Left lung (tissue), 10 donors: ENCODE measurements around the gene TMBIM6. TPM values are rescaled to one million over a fixed set of nuclear protein-coding genes. Genes with fewer than 3 reads are reported as not detected.

Source experiments
- ATAC-seq: fragments of 200-7000 bp; cut with Tn5 transposase; one replicate; pipeline ENCODE4 v1.9.1; 2020; ENCODE audit warnings: moderate library complexity
- DNase-seq, 4 donors: peaks; one replicate each; pipeline ENCODE4 v3.0.0-alpha.2; 2013 to 2020
- H3K27ac ChIP-seq, 2 donors: fragments of 200-600 bp; sonication (generic) in 1 of 2; one replicate each; pipeline versions ENCODE4 v1.5.0 to v1.8.0; 2020 to 2021
- H3K27me3 ChIP-seq, 2 donors: fragments of 200-600 bp; sonication (generic) in 1 of 2; one replicate each; pipeline versions ENCODE4 v1.5.0 to v1.8.0; 2020 to 2021
- H3K36me3 ChIP-seq, 2 donors: fragments of 200-600 bp; sonication (generic) in 1 of 2; one replicate each; pipeline versions ENCODE4 v1.5.0 to v1.8.0; 2020 to 2021
- H3K4me1 ChIP-seq, 2 donors: fragments of 200-600 bp; one replicate each; pipeline ENCODE4 v1.8.0; 2021
- H3K4me3 ChIP-seq, 2 donors: fragments of 200-600 bp; sonication (generic) in 1 of 2; one replicate each; pipeline versions ENCODE4 v1.5.0 to v1.8.0; 2020 to 2021; ENCODE audit warnings: mild to moderate bottlenecking in 1 of 2
- H3K9me3 ChIP-seq, 2 donors: fragments of 200-600 bp; sonication (generic) in 1 of 2; one replicate each; pipeline versions ENCODE4 v1.5.0 to v1.8.0; 2020 to 2021
- intact Hi-C, 2 donors: fragments of 100-400 bp; cut with DNase I; formaldehyde crosslinking; loops; one replicate each; pipeline versions ENCODE4 v1.11.2 to v1.14.2; 2022
- polyA plus RNA-seq, 6 donors: library from polyadenylated mRNA; unstranded; fragments of 120-200 nt; gene quantifications; one replicate each; pipeline ENCODE4 v1.2.1, GENCODE V29; 2013; ENCODE audit not compliant: insufficient read length in 6 of 6
- total RNA-seq, 2 donors: library from RNA; stranded (reverse); fragmentation: NEBNext Ultra II Directional; extraction: Animal tissue kit (Norgen Biotek cat#: 25700); gene quantifications; one replicate each; pipeline ENCODE4 v1.2.1, GENCODE V29; 2021
- TF ChIP-seq, protein P1 (sequence below), 2 donors: fragments of 200-600 bp; sonication (generic) in 1 of 2; IDR thresholded peaks; one replicate each; pipeline versions ENCODE4 v1.5.0 to v1.8.0; 2021; ENCODE audit warnings: antibody characterized with exemption in 2 of 2
- donor health status: DM: no; HTN: yes; CAD: no.
- donor health status: DM: no; HTN: no; CAD: no.

Gene TMBIM6
- total and polyA plus RNA-seq, 8 donors, result 422 to 876 (median 493) TPM

DNA sequence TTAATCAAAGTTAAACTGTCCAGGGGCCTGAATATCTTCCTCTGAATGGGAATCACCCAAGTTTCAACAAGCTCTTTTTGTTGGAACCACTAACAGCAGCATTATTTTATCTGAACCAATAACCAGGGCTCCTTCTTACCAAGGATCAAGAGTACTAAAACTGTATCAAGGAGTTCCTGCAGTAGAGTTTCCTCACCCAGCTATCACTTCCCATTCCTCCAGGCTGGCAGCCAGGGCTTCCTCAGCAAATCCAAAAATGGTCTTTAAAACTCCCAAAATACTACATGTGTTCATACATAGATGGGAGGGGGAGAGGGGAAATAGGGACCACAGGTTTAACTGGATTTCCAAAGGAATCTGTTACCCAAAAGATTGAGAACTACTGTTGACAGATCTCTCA, 44.6 kb upstream of the TMBIM6 start:
- H3K4me1 ChIP-seq, result peaks cover 19 to 38% of the 10 kb centered on the region in 2 donors
- no peak overlapping the region for H3K27ac ChIP-seq
- ATAC-seq (no peak), DNase-seq (no peak)
- H3K36me3 ChIP-seq, result no peaks in the 10 kb centered on the region
- H3K4me3 ChIP-seq, result no peak overlapping the region
- TF ChIP-seq, protein P1, sequence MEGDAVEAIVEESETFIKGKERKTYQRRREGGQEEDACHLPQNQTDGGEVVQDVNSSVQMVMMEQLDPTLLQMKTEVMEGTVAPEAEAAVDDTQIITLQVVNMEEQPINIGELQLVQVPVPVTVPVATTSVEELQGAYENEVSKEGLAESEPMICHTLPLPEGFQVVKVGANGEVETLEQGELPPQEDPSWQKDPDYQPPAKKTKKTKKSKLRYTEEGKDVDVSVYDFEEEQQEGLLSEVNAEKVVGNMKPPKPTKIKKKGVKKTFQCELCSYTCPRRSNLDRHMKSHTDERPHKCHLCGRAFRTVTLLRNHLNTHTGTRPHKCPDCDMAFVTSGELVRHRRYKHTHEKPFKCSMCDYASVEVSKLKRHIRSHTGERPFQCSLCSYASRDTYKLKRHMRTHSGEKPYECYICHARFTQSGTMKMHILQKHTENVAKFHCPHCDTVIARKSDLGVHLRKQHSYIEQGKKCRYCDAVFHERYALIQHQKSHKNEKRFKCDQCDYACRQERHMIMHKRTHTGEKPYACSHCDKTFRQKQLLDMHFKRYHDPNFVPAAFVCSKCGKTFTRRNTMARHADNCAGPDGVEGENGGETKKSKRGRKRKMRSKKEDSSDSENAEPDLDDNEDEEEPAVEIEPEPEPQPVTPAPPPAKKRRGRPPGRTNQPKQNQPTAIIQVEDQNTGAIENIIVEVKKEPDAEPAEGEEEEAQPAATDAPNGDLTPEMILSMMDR (IDR thresholded peaks at IDR 0.05), result no peak
- intact Hi-C loops, result no loop called here
- H3K27me3 ChIP-seq, result no peaks in the 10 kb centered on the region
- no peaks in the 10 kb centered on the region for H3K9me3 ChIP-seq

DNA sequence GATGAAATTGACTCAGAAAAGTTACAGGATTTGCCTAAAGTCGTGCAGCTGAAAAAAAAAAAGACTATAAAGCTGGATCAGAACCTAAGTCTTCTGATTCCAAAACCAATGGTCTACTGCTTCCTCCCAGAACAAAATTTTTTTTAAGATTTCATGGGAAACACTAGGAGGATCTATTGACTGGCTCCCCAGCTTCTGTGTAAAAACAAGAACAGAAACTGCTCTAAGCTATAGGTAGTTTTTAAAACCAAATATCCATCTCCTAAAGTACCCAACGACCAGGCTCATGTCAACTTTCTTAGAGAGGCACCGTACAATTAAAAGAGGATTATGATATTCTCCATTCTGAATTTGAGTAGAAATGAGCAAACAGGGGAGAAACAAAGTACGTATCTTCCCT, 43.5 kb upstream of the TMBIM6 start:
- no peak for ATAC-seq
- H3K27ac ChIP-seq, result no peak overlapping the region
- H3K27me3 ChIP-seq, result no peaks in the 10 kb centered on the region
- peaks cover 19 to 42% of the 10 kb centered on the region in 2 donors for H3K4me1 ChIP-seq
- H3K4me3 ChIP-seq, result no peak overlapping the region
- no peaks in the 10 kb centered on the region for H3K9me3 ChIP-seq
- TF ChIP-seq, protein P1 (IDR thresholded peaks at IDR 0.05), result no peak
- intact Hi-C loops, result no loop called here
- H3K36me3 ChIP-seq, result no peaks in the 10 kb centered on the region
- no peak for DNase-seq

DNA sequence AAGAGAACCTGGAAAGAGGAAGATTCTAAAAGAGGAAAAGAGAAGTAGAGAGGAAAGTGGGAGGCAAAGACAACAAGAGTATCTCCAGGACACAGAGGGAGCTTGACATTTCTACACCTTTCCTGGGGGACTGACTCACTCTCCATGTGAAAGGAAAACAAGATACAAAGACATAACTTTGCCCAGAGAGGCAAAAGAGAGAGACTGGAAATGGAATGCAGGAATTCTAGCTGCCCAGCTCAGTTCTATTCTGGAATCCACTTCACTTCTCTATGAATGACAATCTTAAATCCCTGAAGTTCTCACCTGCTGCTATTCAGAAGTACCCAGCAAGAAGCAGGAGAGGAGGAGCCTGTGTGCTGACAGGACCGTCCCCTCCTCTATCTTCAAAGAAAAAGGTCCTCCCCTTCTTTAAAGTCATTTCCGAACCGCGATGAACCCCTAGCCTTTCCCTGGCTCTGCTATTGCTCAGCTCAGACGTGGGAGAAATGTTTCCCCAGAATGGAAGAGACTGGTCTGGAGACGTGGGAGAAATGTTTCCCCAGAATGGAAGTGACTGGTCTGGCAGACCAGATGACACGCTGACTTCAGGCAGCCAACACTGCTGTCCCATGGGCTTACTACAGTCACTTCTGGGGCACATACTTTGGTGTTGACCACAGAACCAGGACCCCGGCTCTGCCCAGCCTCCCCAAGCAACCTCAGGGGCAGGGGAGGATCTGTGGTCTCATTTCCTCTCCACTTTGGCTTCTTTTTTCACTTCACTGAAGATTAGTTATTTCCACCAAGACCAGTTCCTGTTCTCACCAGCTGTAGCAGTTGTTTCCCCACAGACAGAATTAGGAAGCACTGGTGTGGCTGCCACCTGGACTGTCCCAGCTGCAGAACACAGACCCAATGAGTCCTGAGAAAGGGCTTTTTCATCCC, 42.5 kb upstream of the TMBIM6 start:
- intact Hi-C loops, result no loop called here
- H3K4me3 ChIP-seq, result no peak overlapping the region
- H3K9me3 ChIP-seq, result no peaks in the 10 kb centered on the region
- H3K36me3 ChIP-seq, result no peaks in the 10 kb centered on the region
- TF ChIP-seq, protein P1 (IDR thresholded peaks at IDR 0.05), result no peak
- DNase-seq (no peak), ATAC-seq (peak; percentile 90)
- H3K27me3 ChIP-seq, result no peaks in the 10 kb centered on the region
- peaks cover 27 to 52% of the 10 kb centered on the region in 2 donors for H3K4me1 ChIP-seq
- H3K27ac ChIP-seq, result peak overlapping the region; percentile 51 to 79

DNA sequence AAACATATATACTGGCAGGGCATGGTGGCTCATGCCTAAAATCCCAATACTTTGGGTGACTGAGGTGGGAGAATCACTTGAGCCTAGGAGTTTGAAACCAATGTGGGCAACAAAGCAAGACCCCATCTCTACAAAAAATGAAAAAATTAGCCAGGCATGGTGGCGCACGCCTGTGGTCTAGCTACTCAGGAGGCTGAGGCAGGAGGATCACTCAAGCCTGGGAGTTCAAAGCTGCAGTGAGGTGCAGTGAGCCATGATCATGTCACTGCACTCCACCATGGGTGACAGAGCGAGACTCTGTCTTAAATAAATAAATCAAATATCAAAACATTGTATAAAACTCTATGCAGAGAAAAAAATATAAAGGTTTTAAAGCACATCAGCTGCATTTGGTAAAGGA, 39.3 kb upstream of the TMBIM6 start:
- Histone ChIP-seq H3K27ac (no peak overlapping the region), H3K9me3 (no peaks in the 10 kb centered on the region), H3K4me3 (no peak overlapping the region), H3K27me3 (no peaks in the 10 kb centered on the region), H3K36me3 (no peaks in the 10 kb centered on the region), H3K4me1 (peaks cover 41 to 68% of the 10 kb centered on the region in 2 donors)
- TF ChIP-seq, protein P1 (IDR thresholded peaks at IDR 0.05), result no peak
- intact Hi-C loops, result no loop called here
- DNase-seq (no peak), ATAC-seq (no peak)

DNA sequence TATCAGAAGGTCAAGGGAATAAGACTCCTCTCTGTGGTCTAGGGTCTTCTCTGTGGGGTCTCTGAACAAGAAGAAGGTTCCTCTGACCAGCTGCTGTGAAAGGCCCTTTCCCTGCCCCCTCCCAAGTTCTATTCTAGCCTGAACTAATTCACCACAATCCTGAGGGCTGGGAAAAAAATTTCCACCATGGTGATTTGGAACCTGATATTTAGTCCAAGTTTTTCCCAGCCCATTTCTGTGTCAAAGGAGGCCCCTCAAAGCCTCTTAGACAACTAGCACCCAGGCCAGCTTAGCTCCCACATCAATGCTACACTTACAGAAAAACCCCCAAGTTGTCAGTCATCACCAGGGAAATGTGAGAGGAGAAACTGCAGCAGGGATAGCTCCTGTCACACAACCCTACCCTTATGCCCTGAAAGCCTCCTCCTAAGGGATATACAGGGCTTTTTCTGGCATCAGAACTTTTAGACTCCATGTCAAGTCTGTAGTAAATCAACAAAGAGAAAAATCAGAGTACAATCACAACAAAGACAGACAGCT, 38.6 kb upstream of the TMBIM6 start:
- TF ChIP-seq, protein P1 (IDR thresholded peaks at IDR 0.05), result no peak
- Histone ChIP-seq H3K4me3 (no peak overlapping the region), H3K36me3 (no peaks in the 10 kb centered on the region), H3K4me1 (peaks cover 41 to 64% of the 10 kb centered on the region in 2 donors), H3K27me3 (no peaks in the 10 kb centered on the region), H3K27ac (peak overlapping the region; percentile 4 to 19), H3K9me3 (no peaks in the 10 kb centered on the region)
- DNase-seq, result no peak
- ATAC-seq, result no peak
- intact Hi-C loops, result no loop called here
